OCI-LY7 (cell line): ENCODE measurements around the gene TMEM130. TPM values are rescaled to one million over a fixed set of nuclear protein-coding genes. Genes with fewer than 3 reads are reported as not detected.

ENCODE experiments used
- BruUV-seq: library from RNA; stranded (reverse); fragments of 400-500 nt; replicated peaks from 2 replicates; lab custom pipeline; 2021; lab: Mats Ljungman, UMichigan
- CTCF ChIA-PET: fragments of 300-600 bp; sonication (Branson Sonifier 250); formaldehyde crosslinking; loops from one replicate; lab custom pipeline; 2022; ENCODE audit warnings: antibody characterized with exemption; ENCODE audit not compliant: unreplicated experiment; lab: Charles Lee
- POLR2A ChIA-PET: fragments of 300-600 bp; sonication (Branson Sonifier 250); formaldehyde crosslinking; loops from one replicate; lab custom pipeline; 2022; ENCODE audit warnings: antibody characterized with exemption; lab: Charles Lee
- DNase-seq: peaks from one replicate; pipeline ENCODE4 v3.0.0-alpha.2; 2015; ENCODE audit warnings: low spot score
- H2AFZ ChIP-seq: fragments of 200-600 bp; sonication (generic), shearing (Covaris generic); 2 replicates; pipeline ENCODE4 v1.6.1; 2014; ENCODE audit warnings: mild to moderate bottlenecking, antibody characterized with exemption, low read length, moderate library complexity
- H3K27ac ChIP-seq: fragments of 200-600 bp; sonication (generic); 2 replicates; pipeline ENCODE4 v1.5.1; 2014; ENCODE audit warnings: mixed run types, low read depth, mild to moderate bottlenecking, moderate library complexity, low read length, inconsistent platforms; ENCODE audit not compliant: poor library complexity, severe bottlenecking
- H3K36me3 ChIP-seq: fragments of 200-600 bp; sonication (generic); 2 replicates; pipeline ENCODE4 v1.6.1; 2014; ENCODE audit warnings: mild to moderate bottlenecking, antibody characterized with exemption, low read length, moderate library complexity, mixed read lengths; ENCODE audit not compliant: insufficient read depth
- H3K4me1 ChIP-seq: fragments of 200-600 bp; sonication (generic); 2 replicates; pipeline ENCODE4 v1.5.1; 2014; ENCODE audit warnings: mild to moderate bottlenecking, low read length; ENCODE audit not compliant: insufficient read depth, poor library complexity, severe bottlenecking
- H3K4me2 ChIP-seq: fragments of 200-600 bp; sonication (generic); 2 replicates; pipeline ENCODE4 v1.6.1; 2014; ENCODE audit warnings: mild to moderate bottlenecking, low read length
- H3K4me3 ChIP-seq: fragments of 200-600 bp; sonication (generic); 2 replicates; pipeline ENCODE4 v1.5.1; 2014; ENCODE audit warnings: mild to moderate bottlenecking, low read depth, low read length; ENCODE audit not compliant: poor library complexity, severe bottlenecking
- H3K79me2 ChIP-seq: fragments of 200-600 bp; sonication (generic); 2 replicates; pipeline ENCODE4 v1.6.1; 2016; ENCODE audit warnings: low read depth, mild to moderate bottlenecking, low read length, moderate library complexity, mixed read lengths; ENCODE audit not compliant: insufficient read depth
- H3K9me2 ChIP-seq: fragments of 200-600 bp; sonication (generic); 2 replicates; pipeline ENCODE4 v1.6.1; 2016; ENCODE audit warnings: mild to moderate bottlenecking, low read length, mixed read lengths; ENCODE audit not compliant: insufficient read depth
- H3K9me3 ChIP-seq: fragments of 200-600 bp; sonication (generic); 2 replicates; pipeline ENCODE4 v1.6.1; 2014; ENCODE audit warnings: mild to moderate bottlenecking, mixed run types, low read length, mixed read lengths
- H4K20me1 ChIP-seq: fragments of 200-600 bp; sonication (generic); 2 replicates; pipeline ENCODE4 v1.6.1; 2014; ENCODE audit warnings: mild to moderate bottlenecking, antibody characterized with exemption, low read length, moderate library complexity, mixed read lengths; ENCODE audit not compliant: insufficient read depth
- CTCF ChIP-seq: fragments of 200-600 bp; sonication (generic); conservative IDR thresholded peaks from 2 replicates; pipeline ENCODE4 v1.5.1; 2014; ENCODE audit warnings: mild to moderate bottlenecking, antibody characterized with exemption, low read length, moderate library complexity, mixed read lengths
- EZH2phosphoT487 ChIP-seq: fragments of 200-600 bp; sonication (generic); IDR thresholded peaks from 2 replicates; pipeline ENCODE4 v1.6.1; 2018; ENCODE audit warnings: low read depth, borderline replicate concordance, mild to moderate bottlenecking, mixed run types, antibody characterized with exemption, low read length, moderate library complexity, mixed read lengths
- intact Hi-C: fragments of 100-400 bp; cut with micrococcal nuclease; formaldehyde crosslinking; loops from one replicate; pipeline ENCODE4 v1.10.0; 2022; ENCODE audit not compliant: unreplicated experiment
- total RNA-seq, 2 experiments: library from RNA; depleted of rRNA in 1 of 2; stranded (reverse); fragments of >200 nt in 1 of 2; shearing (Covaris generic) in 1 of 2; gene quantifications; 2 replicates each; pipeline ENCODE4 v1.2.3, GENCODE V29; 2014 to 2022

The TMEM130 gene
- total RNA-seq, 2 experiments from 2014 or later: 0.22 to 0.57 TPM

- ChIA-PET POLR2A (interaction anchor here (3.3 kb wide), 1 partner anchor 10 kb away, joined by 10 read pairs; no protein-coding TSS in a partner anchor), CTCF (no interaction called here)
- no peaks in the 10 kb centered on the region for H3K9me2 ChIP-seq
- peaks cover 100% of the 10 kb centered on the region for H3K36me3 ChIP-seq
- TF ChIP-seq CTCF (no peak), EZH2phosphoT487 (no peak)
- intact Hi-C loops: no loop called here
- no peak for DNase-seq
- no peaks in the 10 kb centered on the region for H3K79me2 ChIP-seq
- no peaks in the 10 kb centered on the region for H3K9me3 ChIP-seq
- H4K20me1 ChIP-seq: no peaks in the 10 kb centered on the region
- H3K27ac ChIP-seq: no peak overlapping the region
- no peak overlapping the region for H2AFZ ChIP-seq
- BruUV-seq: no TSS peak
- H3K4me1 ChIP-seq: no peaks in the 10 kb centered on the region
- H3K4me3 ChIP-seq: no peak overlapping the region
- H3K4me2 ChIP-seq: no peak overlapping the region
Observed at GRCh38 chr7:98900815-98901214, 31.0 kb upstream of the TMEM130 start.

- Histone ChIP-seq H3K9me3 (no peaks in the 10 kb centered on the region), H3K79me2 (no peaks in the 10 kb centered on the region), H3K4me2 (no peak overlapping the region), H3K4me1 (no peaks in the 10 kb centered on the region), H3K4me3 (no peak overlapping the region), H3K36me3 (peaks cover 100% of the 10 kb centered on the region), H3K9me2 (no peaks in the 10 kb centered on the region), H4K20me1 (no peaks in the 10 kb centered on the region), H2AFZ (no peak overlapping the region), H3K27ac (no peak overlapping the region)
- intact Hi-C loops: no loop called here
- ChIA-PET CTCF (no interaction called here), POLR2A (no interaction called here)
- no peak for DNase-seq
- no peak for TF ChIP-seq CTCF
- TF ChIP-seq EZH2phosphoT487: no peak
- TSS peak; percentile 30 for BruUV-seq
Observed at GRCh38 chr7:98899816-98900215, 30.0 kb upstream of the TMEM130 start.

GRCh38 chr7:98892609-98893008 lies 22.8 kb upstream of the TMEM130 start:
- Histone ChIP-seq H3K79me2 (no peaks in the 10 kb centered on the region; the same call in 1 of the 2 replicates), H4K20me1 (no peaks in the 10 kb centered on the region), H3K9me2 (no peaks in the 10 kb centered on the region), H3K4me1 (no peaks in the 10 kb centered on the region), H3K9me3 (no peaks in the 10 kb centered on the region), H2AFZ (no peak overlapping the region), H3K4me2 (no peak overlapping the region), H3K27ac (no peak overlapping the region), H3K36me3 (peaks cover 93% of the 10 kb centered on the region), H3K4me3 (no peak overlapping the region)
- POLR2A ChIA-PET: interaction anchor here (1.0 to 2.9 kb wide), 2 partner anchors 10 to 22 kb away, joined by 6 to 10 read pairs; no protein-coding TSS in a partner anchor
- CTCF ChIA-PET: no interaction called here
- TF ChIP-seq EZH2phosphoT487 (no peak), CTCF (no peak)
- no TSS peak for BruUV-seq
- intact Hi-C loops: no loop called here
- no peak for DNase-seq
